ENCODE data around the gene DVL1. TPM values are rescaled to one million over a fixed set of nuclear protein-coding genes. Genes with fewer than 3 reads are reported as not detected.
A peak's percentile ranks its signal among the peaks of the same experiment; 100 is the strongest.

DVL1 gene
- total and polyA plus RNA-seq, 8 donors = 30.6 to 103 (median 50.3) TPM

- DNase-seq = peak in 5 of 6 donors; percentile 25 to 55 (median 28)
- peak in 3 of 4 donors; percentile 39 to 46 (median 42) for ATAC-seq
- no peak for TF ChIP-seq CTCF (IDR thresholded peaks at IDR 0.05)
- intact Hi-C loops (cut with DNase I) = no loop called here
- no peaks in the 10 kb centered on the region for H3K27me3 ChIP-seq
- no peak overlapping the region for H3K27ac ChIP-seq
- no peak overlapping the region for H3K4me3 ChIP-seq
- no peaks in the 10 kb centered on the region for H3K9me3 ChIP-seq
- H3K4me1 ChIP-seq = no peaks in the 10 kb centered on the region
- FAIRE-seq = no peak
- WGBS, 2 donors = 62 to 72% methylated on average over 20 of the region's 20 CpGs
- no peaks in the 10 kb centered on the region for H3K36me3 ChIP-seq
Observed at GRCh38 chr1:1360506-1361169, 11.4 kb upstream of the DVL1 start.

- TF ChIP-seq CTCF (IDR thresholded peaks at IDR 0.05) = no peak
- H3K9me3 ChIP-seq = no peaks in the 10 kb centered on the region
- H3K27ac ChIP-seq = no peak overlapping the region
- no peaks in the 10 kb centered on the region for H3K36me3 ChIP-seq
- no peaks in the 10 kb centered on the region for H3K4me1 ChIP-seq
- 59 to 72% methylated on average over 21 to 28 of the region's 28 CpGs for WGBS, 2 donors
- H3K4me3 ChIP-seq = no peak overlapping the region
- peak in 3 of 6 donors; percentile 29 to 61 (median 41) for DNase-seq
- no peaks in the 10 kb centered on the region for H3K27me3 ChIP-seq
- FAIRE-seq = no peak
- ATAC-seq = peak in 2 of 4 donors; percentile 12 to 27
- intact Hi-C loops (cut with DNase I) = no loop called here
Observed at GRCh38 chr1:1359664-1360468, 10.6 kb upstream of the DVL1 start.

- Histone ChIP-seq H3K9me3 (no peaks in the 10 kb centered on the region), H3K36me3 (no peaks in the 10 kb centered on the region), H3K27ac (no peak overlapping the region), H3K27me3 (no peaks in the 10 kb centered on the region), H3K4me1 (no peaks in the 10 kb centered on the region), H3K4me3 (no peak overlapping the region)
- FAIRE-seq (no peak), DNase-seq (no peak), ATAC-seq (peak in 2 of 4 donors; percentile 20 to 36)
- no peak for TF ChIP-seq CTCF (IDR thresholded peaks at IDR 0.05)
- 62 to 71% methylated on average over 6 of the region's 6 CpGs for WGBS, 2 donors
- intact Hi-C loops (cut with DNase I) = no loop called here
Observed at GRCh38 chr1:1359308-1359663, 10.1 kb upstream of the DVL1 start.

GRCh38 chr1:1358433-1359271 is 9.4 kb upstream of the DVL1 start, which contains the start of gene MXRA8:
Gene MXRA8 (minus strand): TSS chr1:1358555. CDS start chr1:1358504, 51 bp downstream.
- Histone ChIP-seq H3K27me3 (no peaks in the 10 kb centered on the region), H3K27ac (peak within 1 kb of the TSS in 1 of 4 donors; percentile 1), H3K4me1 (no peaks in the 10 kb centered on the region), H3K9me3 (no peaks in the 10 kb centered on the region), H3K36me3 (no peaks in the 10 kb centered on the region), H3K4me3 (peak within 1 kb of the TSS in 2 of 4 donors; percentile 13 to 19)
- ATAC-seq = peak; percentile 14 to 49 (median 32)
- FAIRE-seq = no peak
- intact Hi-C loops (cut with DNase I) = no loop called here
- peak in 3 of 6 donors; percentile 37 to 67 (median 58) for DNase-seq
- 31 to 33% methylated on average over 28 to 29 of the region's 29 CpGs for WGBS, 2 donors
- TF ChIP-seq CTCF (IDR thresholded peaks at IDR 0.05) = no peak
